ENCODE measurements around the gene ARHGAP30. TPM values are rescaled to one million over a fixed set of nuclear protein-coding genes. Genes with fewer than 3 reads are reported as not detected.
A peak's percentile ranks its signal among the peaks of the same experiment; 100 is the strongest.

The ARHGAP30 gene
- total and polyA plus RNA-seq, 2 donors (not counting 1 experiment from before 2014, with no cell fraction given) = not detected

GRCh38 chr1:161013488-161014230, 56.0 kb downstream of the ARHGAP30 start:
- no peak for TF ChIP-seq CTCF (conservative IDR thresholded peaks at IDR 0.05 in 1 of 2, IDR thresholded peaks at IDR 0.05 in 1 of 2; ENCODE audit: low read depth in 1 of 2, low read length in 2 of 2)
- no peak for TF ChIP-seq EZH2 (IDR thresholded peaks at IDR 0.05; ENCODE audit: low read length, missing control alignments)
- no peaks in the 10 kb centered on the region for H4K20me1 ChIP-seq (ENCODE audit: control insufficient read depth, extremely low read depth, insufficient read depth, low read length)
- DNase-seq (ENCODE audit: low read depth in 2 of 2) = peak; percentile 60 to 87

DNA sequence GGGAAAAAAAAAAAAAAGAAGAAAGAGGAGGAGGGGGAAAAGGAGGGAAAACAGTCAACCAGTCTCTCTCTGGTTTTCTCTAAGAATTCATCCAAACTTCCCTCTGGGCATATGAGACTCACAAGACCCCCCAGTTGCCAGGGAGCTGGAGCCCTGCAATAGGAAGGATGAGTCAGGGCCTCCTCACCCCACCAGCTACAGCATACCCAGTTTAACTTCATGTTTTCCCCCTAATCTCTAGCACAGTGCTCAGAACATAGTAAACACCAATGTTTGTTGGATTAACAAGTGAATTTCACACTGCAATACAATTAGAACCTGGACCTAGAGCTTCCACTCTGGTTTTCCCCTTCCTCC, 56.6 kb downstream of the ARHGAP30 start:
- Histone ChIP-seq H4K20me1 (ENCODE audit: control insufficient read depth, extremely low read depth, insufficient read depth, low read length) (no peaks in the 10 kb centered on the region), H3K4me2 (ENCODE audit: extremely low read depth, insufficient read depth, low read length) (no peak overlapping the region), H3K79me2 (ENCODE audit: control insufficient read depth, insufficient read depth, low read length) (no peaks in the 10 kb centered on the region), H3K9me3 (ENCODE audit: control insufficient read depth, insufficient read depth, low read depth, low read length) (no peaks in the 10 kb centered on the region), H3K9ac (ENCODE audit: insufficient read depth, low read length) (no peak overlapping the region), H3K27ac (ENCODE audit: insufficient read depth, low read length) (no peak overlapping the region), H3K27me3 (ENCODE audit: control insufficient read depth, insufficient read depth, low read length) (peaks cover 4% of the 10 kb centered on the region), H2AFZ (ENCODE audit: low read length) (no peak overlapping the region), H3K4me3 (replicated peaks in 1 of 4; ENCODE audit: control extremely low read depth in 1 of 4, insufficient read depth in 1 of 4, low read depth in 3 of 4, low read length in 4 of 4) (no peak overlapping the region), H3K4me1 (ENCODE audit: control insufficient read depth, extremely low read depth, insufficient read depth, low read length) (no peaks in the 10 kb centered on the region), H3K36me3 (ENCODE audit: control insufficient read depth, insufficient read depth, low read length) (no peaks in the 10 kb centered on the region)
- no peak for TF ChIP-seq CTCF (conservative IDR thresholded peaks at IDR 0.05 in 1 of 2, IDR thresholded peaks at IDR 0.05 in 1 of 2; ENCODE audit: low read depth in 1 of 2, low read length in 2 of 2)
- TF ChIP-seq EZH2 (IDR thresholded peaks at IDR 0.05; ENCODE audit: low read length, missing control alignments) = no peak
- DNase-seq (ENCODE audit: low read depth in 2 of 2) = no peak

More at GRCh38 chr1:161013488-161014230, 56.0 kb downstream of the ARHGAP30 start:
- peaks cover 4% of the 10 kb centered on the region for H3K27me3 ChIP-seq (ENCODE audit: control insufficient read depth, insufficient read depth, low read length)
- no peaks in the 10 kb centered on the region for H3K79me2 ChIP-seq (ENCODE audit: control insufficient read depth, insufficient read depth, low read length)
- H3K27ac ChIP-seq (ENCODE audit: insufficient read depth, low read length) = no peak overlapping the region
- peak overlapping the region; percentile 11 for H3K4me2 ChIP-seq (ENCODE audit: extremely low read depth, insufficient read depth, low read length)
- H3K4me1 ChIP-seq (ENCODE audit: control insufficient read depth, extremely low read depth, insufficient read depth, low read length) = no peaks in the 10 kb centered on the region
- H3K9me3 ChIP-seq (ENCODE audit: control insufficient read depth, insufficient read depth, low read depth, low read length) = no peaks in the 10 kb centered on the region
- no peak overlapping the region for H3K4me3 ChIP-seq (replicated peaks in 1 of 4; ENCODE audit: control extremely low read depth in 1 of 4, insufficient read depth in 1 of 4, low read depth in 3 of 4, low read length in 4 of 4)
- no peak overlapping the region for H3K9ac ChIP-seq (ENCODE audit: insufficient read depth, low read length)
- no peaks in the 10 kb centered on the region for H3K36me3 ChIP-seq (ENCODE audit: control insufficient read depth, insufficient read depth, low read length)
- H2AFZ ChIP-seq (ENCODE audit: low read length) = no peak overlapping the region

- H2AFZ ChIP-seq (ENCODE audit: low read length) = no peak overlapping the region
- no peaks in the 10 kb centered on the region for H4K20me1 ChIP-seq (ENCODE audit: control insufficient read depth, extremely low read depth, insufficient read depth, low read length)
- no peaks in the 10 kb centered on the region for H3K27me3 ChIP-seq (ENCODE audit: control insufficient read depth, insufficient read depth, low read length)
- no peaks in the 10 kb centered on the region for H3K9me3 ChIP-seq (ENCODE audit: control insufficient read depth, insufficient read depth, low read depth, low read length)
- no peak overlapping the region for H3K4me3 ChIP-seq (replicated peaks in 1 of 4; ENCODE audit: control extremely low read depth in 1 of 4, insufficient read depth in 1 of 4, low read depth in 3 of 4, low read length in 4 of 4)
- H3K36me3 ChIP-seq (ENCODE audit: control insufficient read depth, insufficient read depth, low read length) = no peaks in the 10 kb centered on the region
- H3K27ac ChIP-seq (ENCODE audit: insufficient read depth, low read length) = no peak overlapping the region
- DNase-seq (ENCODE audit: low read depth in 2 of 2) = no peak
- no peak overlapping the region for H3K9ac ChIP-seq (ENCODE audit: insufficient read depth, low read length)
- no peak overlapping the region for H3K4me2 ChIP-seq (ENCODE audit: extremely low read depth, insufficient read depth, low read length)
- H3K79me2 ChIP-seq (ENCODE audit: control insufficient read depth, insufficient read depth, low read length) = no peaks in the 10 kb centered on the region
- TF ChIP-seq CTCF (conservative IDR thresholded peaks at IDR 0.05 in 1 of 2, IDR thresholded peaks at IDR 0.05 in 1 of 2; ENCODE audit: low read depth in 1 of 2, low read length in 2 of 2) (no peak), EZH2 (IDR thresholded peaks at IDR 0.05; ENCODE audit: low read length, missing control alignments) (no peak)
- no peaks in the 10 kb centered on the region for H3K4me1 ChIP-seq (ENCODE audit: control insufficient read depth, extremely low read depth, insufficient read depth, low read length)
These were observed 57.3 kb downstream of the ARHGAP30 start for GRCh38 chr1:161012420-161012819.

Measured in fibroblast of lung (primary cell).